GM12892 (cell line): Measurements from ENCODE around the gene TIMM44.
"Not testable (repeated sequence)": the region's sequence is repeated elsewhere in the genome, so short reads cannot be mapped to it uniquely, and the experiment has no call there.

Experiments
- DNase-seq: peaks from one replicate; pipeline ENCODE4 v3.0.0; 2011; ENCODE audit not compliant: insufficient read length
- FAIRE-seq: peaks from 2 replicates; lab custom pipeline; 2011; peaks lifted over from hg19 to GRCh38; lab: Jason Lieb, UNC
- POLR2A ChIP-seq: IDR thresholded peaks from 2 replicates; pipeline ENCODE4 v1.6.1; 2011; ENCODE audit warnings: low read depth, low read length, control low read depth
- POLR2AphosphoS5 ChIP-seq: IDR thresholded peaks from 2 replicates; pipeline ENCODE4 v1.6.1; 2011; ENCODE audit warnings: low read depth, low read length, control low read depth
- TAF1 ChIP-seq: IDR thresholded peaks from 2 replicates; pipeline ENCODE4 v1.6.1; 2011; ENCODE audit warnings: low read depth, mild to moderate bottlenecking, control low read depth, low read length, borderline replicate concordance

TIMM44 gene

GRCh38 chr19:7933828-7934725 lies 9.4 kb downstream of the TIMM44 start:
- DNase-seq (no peak), FAIRE-seq (no peak)
- TF ChIP-seq POLR2AphosphoS5: no peak
- TF ChIP-seq POLR2A: no peak
- TF ChIP-seq TAF1: no peak

- DNase-seq (no peak), FAIRE-seq (no peak)
- TF ChIP-seq POLR2AphosphoS5: no peak
- no peak for TF ChIP-seq POLR2A
- no peak for TF ChIP-seq TAF1
Measured at GRCh38 chr19:7933411-7933810, 10.1 kb downstream of the TIMM44 start.

GRCh38 chr19:7932930-7933300 lies 10.6 kb downstream of the TIMM44 start:
- FAIRE-seq (no peak), DNase-seq (no peak)
- no peak for TF ChIP-seq POLR2A
- no peak for TF ChIP-seq POLR2AphosphoS5
- no peak for TF ChIP-seq TAF1

DNA sequence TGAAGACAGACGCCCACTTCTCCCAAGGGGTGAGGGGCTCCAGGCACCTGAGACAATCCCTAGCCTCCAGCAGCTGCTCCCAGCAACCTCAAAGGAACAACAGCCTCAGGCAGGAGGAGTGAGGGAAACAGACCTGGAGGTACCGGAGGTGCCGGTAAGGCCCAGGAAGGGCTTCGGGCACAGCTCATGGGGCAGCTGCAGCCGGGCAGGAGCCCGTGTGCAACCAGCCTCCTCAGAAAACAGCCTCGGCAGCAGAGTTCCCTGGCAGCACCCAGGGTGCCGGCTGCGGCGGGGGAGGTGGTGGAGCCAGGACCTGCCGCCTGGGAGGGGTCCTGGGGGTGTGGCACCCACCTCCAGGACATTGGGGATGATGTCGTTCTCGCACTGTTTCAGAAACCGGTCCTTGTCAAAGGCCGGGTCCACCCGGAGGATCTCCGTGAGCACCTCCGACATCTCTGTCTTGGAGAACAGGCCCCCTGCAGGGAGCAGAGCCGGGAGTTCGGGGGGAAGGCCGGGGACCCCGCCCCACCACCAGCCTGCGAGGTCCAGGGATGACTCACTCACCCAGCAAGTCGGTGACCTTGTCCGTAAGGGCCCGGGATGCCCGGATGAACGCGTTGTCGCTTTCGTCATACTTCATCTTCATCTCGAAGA lies 11.1 kb downstream of the TIMM44 start:
- FAIRE-seq (no peak), DNase-seq (no peak)
- no peak for TF ChIP-seq TAF1
- no peak for TF ChIP-seq POLR2AphosphoS5
- no peak for TF ChIP-seq POLR2A

DNA sequence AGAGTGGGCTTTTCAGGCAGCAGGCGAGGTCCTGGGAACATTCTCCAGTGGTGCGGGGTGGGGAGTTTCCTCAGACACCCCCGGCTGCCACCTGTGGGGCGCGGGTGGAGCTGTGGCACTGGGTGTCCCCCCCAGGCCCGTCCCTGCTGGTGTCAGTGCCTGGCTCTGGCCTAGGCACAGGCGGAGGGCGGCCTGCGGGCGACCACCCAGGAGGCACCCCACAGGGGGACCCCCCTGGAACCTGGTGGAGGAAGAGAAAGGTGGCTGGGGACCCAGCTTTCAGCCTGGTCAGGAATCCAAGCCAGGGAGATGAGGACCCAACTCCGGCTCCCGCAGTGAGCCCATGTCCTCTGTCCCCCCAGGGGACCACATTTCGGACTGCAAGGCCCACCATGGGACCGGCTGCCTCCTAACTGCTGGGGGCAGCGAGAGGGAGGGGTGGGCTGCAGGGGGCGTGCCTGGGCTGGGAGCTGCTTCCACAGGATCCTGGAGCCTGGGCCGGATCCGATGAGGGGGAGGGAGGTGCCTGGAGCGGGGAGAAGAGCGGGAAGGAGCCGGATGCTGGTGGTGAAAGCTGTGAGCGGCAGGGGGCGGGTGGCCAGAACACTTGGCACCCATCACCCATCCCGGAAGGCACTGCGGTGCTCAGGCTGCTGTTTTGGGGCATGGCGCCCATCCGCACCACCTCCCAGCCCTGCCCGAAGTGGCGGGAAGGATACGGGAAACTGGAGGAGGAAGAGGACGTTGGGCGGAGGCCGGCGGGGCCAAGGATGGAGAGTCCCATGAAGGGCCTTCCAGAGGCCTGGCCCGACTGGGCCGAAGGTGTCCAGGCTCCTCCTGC lies 12.0 kb downstream of the TIMM44 start:
- TF ChIP-seq POLR2A (no peak), TAF1 (no peak), POLR2AphosphoS5 (no peak)
- DNase-seq: no peak
- no peak for FAIRE-seq

GRCh38 chr19:7930765-7931164 lies 12.7 kb downstream of the TIMM44 start:
- DNase-seq (no peak), FAIRE-seq (no peak)
- no peak for TF ChIP-seq TAF1
- no peak for TF ChIP-seq POLR2AphosphoS5
- TF ChIP-seq POLR2A: no peak

- not testable (repeated sequence) for FAIRE-seq, DNase-seq
Measured at GRCh38 chr19:7930030-7930429, 13.4 kb downstream of the TIMM44 start.

DNA sequence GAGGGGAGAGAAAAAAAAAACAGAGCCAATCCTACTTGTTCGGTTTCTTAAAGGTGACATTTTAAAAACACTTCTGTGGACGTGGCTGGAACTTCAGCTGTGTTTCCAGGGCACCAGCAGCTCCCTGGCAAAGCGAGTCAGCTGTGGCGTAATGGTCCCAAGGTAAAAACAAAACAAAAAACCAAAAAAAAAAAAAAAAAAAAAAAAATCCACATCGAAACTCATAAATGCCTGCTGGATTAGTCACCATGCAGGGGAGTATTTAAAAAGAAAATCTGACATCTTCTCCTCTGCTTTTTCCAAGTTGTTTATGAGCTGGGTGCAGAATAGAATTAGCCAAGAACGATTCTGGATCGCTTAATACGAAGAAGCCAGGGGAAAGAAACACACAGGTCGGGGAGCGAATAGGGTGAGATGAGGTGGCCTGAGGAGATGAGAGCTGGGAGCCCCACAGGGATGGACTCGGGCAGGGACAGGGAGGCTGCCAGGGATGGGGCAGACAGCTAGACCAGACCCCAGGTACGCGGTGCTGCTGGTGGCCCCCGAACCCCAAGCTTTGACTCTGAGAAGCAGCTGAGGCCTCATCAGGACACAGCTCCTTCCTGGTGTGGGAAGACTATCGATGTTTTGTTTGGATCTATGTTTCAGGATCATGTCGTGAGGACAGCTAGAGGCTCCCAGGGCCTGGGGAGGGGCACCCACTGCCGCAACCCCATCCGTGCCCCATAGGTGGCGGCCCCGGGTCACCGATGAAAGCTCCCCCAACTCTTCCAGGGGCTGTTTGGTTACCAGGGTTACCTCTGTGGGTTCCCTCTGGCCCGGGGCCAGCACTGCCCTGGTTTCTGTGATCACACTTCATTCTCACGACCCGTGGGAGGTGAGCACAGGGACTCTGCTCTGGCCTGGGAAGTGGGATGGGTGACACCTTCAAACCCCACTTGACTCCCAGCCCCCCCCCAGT lies 14.4 kb downstream of the TIMM44 start:
- FAIRE-seq (peak; percentile 56), DNase-seq (no peak)
- TF ChIP-seq POLR2AphosphoS5 (no peak), TAF1 (no peak), POLR2A (no peak)

DNA sequence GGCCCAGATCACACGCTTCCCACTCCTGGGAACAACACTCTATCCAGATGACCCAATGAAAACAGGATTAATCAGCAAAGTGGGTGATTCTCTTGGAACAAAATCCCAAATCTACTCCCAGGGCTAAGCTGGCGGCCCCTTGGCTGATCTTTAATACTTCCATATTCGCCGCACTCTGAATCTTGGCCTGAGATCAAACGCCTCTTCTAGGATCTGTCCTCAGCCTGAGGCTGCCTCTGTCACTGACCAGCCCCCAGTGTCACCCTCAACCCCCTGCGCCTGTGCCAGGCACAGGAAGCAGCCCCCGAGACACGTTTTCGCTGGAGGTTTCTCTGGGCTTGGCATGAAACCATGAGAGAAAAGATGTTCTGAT lies 15.1 kb downstream of the TIMM44 start:
- FAIRE-seq: no peak
- no peak for TF ChIP-seq TAF1
- no peak for TF ChIP-seq POLR2A
- no peak for TF ChIP-seq POLR2AphosphoS5
- DNase-seq: no peak

DNA sequence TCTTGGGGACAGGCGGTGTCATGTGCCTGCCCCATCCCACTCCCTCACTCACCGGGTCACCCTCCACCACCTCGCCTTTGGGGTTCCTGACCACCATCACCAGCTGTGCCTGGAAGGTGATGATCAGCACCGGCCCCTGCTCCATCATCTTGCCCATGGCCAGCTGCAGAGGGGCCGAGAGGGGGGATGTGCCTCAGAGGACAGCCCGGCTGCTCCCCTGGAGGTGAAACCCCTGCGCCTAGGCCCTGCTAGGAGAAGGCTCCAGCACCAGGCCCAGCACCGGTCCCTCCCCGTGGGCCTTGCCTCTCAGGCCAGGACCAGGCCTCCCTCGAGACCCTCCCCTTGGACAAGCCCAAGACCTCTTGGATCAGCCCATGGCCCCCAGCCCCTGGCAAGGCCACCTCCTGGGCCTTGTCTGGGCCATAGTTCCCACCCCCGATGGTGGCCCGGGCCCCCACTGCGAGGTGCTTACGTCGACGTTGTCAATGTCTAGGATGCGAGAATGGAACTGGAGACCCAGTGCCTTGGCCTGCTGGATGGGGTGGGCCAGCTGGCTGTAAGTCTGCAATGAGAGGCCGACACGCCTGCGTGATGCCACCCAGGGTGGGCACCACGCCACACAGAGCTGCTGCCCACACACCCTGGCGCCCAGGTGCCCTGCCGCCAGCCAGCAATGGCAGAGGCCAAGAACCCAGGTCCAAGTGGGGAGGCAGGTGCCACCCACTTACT lies 15.7 kb downstream of the TIMM44 start:
- DNase-seq (no peak), FAIRE-seq (no peak)
- no peak for TF ChIP-seq TAF1
- TF ChIP-seq POLR2AphosphoS5: 0 out of 2 replicates have a peak, but pooled peaks have one; percentile 12
